GM12891 (cell line): Measurements from ENCODE around the gene OSTM1.

Experiments used
- POLR2A ChIP-seq: IDR thresholded peaks from 2 replicates; pipeline ENCODE4 v1.6.1; 2011; ENCODE audit warnings: low read depth, low read length, control low read depth
- POLR2AphosphoS5 ChIP-seq: IDR thresholded peaks from 2 replicates; pipeline ENCODE4 v1.6.1; 2011; ENCODE audit warnings: low read depth, low read length, control low read depth
- POU2F2 ChIP-seq: IDR thresholded peaks from 2 replicates; pipeline ENCODE4 v1.6.1; 2011; ENCODE audit warnings: low read depth, mild to moderate bottlenecking, control low read depth, low read length, moderate library complexity
- TAF1 ChIP-seq: IDR thresholded peaks from 2 replicates; pipeline ENCODE4 v1.6.1; 2011; ENCODE audit warnings: low read depth, low read length, control low read depth

GRCh38 chr6:108120311-108120710, 45.8 kb upstream of the OSTM1 start:
- no peak for TF ChIP-seq TAF1
- no peak for TF ChIP-seq POLR2AphosphoS5
- TF ChIP-seq POLR2A = no peak
- TF ChIP-seq POU2F2 = no peak
